Measurements from ENCODE around the gene GPAM.

Gene GPAM

DNA sequence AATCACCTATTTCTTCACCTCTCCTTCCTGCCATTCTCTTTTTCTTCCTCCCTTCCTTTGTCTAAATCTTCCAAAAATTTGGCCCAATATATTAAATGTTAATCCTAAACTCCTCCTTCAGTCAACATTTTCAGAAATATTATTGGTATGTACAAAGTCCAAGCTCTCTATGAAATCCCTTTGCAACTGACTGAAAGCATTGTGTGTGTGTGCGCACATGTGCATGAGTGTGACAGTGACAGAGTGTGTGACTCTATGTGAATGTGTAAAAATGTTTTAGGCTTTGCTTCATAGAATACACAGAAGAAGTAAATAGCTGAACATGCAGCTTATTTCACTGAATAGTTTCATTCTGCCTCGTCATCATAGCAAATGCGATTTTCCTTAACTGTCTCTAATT, 7.0 kb downstream of the GPAM start:
- no peak for DNase-seq

DNA sequence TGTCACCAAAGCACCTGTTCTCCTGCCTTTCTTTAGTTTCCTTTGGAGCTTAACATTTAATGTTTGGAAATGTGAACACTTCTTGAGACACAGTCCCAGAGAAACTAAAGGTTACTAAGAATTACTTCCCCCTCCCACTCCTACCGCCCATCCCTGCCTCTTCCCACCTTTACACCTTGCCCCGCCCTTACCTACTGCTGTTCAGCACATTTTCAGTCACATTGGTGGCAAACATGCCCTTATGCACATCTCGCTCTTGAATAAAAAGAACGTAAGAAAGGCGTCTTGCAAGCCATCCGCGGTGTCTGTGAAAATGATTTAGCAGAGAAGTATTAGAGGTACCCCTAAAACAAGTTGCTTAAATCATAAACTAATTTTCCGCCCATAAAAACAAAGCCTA, 8.2 kb downstream of the GPAM start:
- no peak for DNase-seq

DNA sequence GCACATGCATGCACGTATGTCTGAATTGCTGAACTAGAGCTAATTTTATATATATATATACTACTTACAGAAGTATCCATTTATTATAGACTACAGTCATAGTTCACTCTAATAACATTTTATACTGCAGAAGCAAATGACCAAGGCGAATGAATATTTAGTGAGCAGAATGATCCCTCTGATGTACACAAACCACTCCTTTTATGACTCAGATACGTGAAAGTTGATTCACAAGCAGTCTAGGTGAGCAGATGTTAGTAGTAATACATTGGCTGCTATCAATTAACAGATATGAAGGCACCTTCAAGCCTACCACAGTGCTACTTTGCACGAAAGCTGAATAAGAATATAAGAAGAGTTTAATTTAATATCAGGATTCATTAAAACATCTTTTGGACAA, 10.4 kb downstream of the GPAM start:
- DNase-seq: no peak

DNA sequence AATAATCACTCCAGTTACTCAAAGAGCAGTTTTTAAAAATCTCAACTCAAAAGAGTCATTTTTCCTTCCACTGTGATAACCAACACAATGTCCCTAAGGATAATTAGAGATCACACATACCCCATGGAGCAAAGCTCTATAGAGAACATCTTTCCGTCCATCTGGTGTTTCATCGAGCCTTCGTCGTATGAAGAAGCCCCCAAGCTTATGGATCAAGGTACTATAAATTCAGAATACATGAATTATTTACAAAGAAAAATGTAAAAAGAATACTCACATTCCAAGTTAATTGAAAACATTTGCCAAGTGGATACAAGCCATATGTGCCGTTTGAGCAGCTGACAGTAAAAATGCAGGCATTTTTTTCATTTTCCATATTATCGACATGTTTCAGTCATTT, 14.8 kb downstream of the GPAM start:
- DNase-seq: no peak

DNA sequence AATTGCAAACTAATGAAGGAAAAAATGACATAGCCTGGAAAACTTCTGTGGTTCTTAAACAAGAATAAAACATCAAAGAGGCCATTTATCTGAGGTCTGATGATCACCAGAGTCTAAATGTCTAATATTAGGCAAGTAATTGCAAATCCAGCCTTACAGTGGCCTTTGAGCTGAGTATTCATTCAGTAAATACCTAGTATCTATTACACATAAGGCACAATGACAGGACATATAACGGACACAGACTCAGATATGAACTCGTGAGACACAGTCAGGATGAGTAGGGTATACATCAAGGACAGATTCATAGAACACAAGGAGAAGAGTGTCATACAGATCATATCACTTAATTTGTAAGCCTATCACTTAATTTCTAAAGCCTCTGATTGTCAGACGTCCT, 16.8 kb downstream of the GPAM start:
- DNase-seq: no peak

DNA sequence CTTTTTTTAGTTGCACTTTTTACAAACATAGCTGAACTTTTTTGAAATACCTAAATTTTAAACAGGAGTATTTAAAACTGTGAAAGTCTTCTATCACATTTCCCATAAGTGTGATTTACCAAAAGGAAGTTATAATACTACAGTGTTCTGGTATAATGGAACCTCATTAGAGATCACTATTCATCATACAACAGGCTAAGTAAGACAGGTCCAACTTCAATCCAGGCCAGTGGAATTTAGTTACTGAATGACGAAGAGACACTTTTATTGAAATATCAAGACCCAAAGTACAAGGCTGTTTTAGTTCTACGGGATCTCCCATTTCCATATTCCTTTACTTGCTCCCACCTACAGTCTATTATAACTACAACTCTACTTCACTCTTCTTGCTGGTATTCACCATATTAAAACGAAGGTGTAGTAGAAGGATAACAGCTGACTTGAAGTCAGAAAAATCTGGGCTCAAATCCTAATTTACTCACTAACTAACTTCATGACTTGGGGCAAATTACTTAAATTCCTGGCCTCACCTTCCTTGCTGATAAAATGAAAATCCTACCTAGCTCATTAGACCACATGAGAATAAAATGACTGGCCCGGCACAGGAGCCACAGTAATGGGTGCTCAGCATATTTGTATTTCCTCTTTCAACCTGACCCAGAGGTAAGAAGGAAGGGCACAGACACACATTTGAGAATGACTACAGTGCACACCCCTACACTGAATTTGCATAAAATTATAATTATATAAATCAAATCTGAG, 21.6 kb downstream of the GPAM start:
- DNase-seq: no peak

DNA sequence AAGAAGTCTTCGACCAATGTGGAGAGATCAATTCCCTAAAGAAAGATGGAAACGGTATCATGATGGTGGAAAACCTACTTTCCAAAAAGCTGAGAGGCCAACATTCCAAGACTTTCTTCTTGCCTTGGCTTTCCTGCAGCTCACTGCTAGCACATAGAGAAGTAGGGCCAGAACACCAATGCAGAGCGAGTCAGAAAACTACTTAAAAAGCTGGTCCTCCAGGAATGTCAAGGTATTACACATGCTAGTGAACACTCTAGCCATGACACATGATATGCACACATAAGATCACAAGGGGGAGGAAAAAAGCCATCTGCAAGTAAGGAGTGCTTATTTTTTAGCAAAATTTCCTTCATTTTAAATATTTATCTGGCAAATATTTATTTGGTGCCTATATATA, 22.7 kb downstream of the GPAM start:
- DNase-seq: no peak

DNA sequence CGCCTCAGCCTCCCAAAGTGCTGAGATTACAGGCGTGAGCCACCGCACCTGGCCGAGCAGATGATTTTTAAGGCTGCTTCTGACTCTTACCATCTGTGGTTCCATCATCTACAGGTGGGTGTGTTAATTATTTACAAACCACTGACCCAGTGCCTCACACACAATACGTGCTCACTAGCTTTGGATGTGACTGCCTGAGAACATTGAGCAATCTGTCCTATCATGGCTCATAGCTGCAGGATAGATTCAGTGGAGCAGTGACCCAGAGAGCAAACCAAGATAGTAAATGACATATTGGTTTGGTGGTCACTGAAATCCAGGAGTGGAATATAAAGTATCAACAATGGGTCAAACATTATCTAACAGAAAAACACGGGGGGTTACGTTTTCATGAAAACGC, 24.1 kb downstream of the GPAM start:
- no peak for DNase-seq

DNA sequence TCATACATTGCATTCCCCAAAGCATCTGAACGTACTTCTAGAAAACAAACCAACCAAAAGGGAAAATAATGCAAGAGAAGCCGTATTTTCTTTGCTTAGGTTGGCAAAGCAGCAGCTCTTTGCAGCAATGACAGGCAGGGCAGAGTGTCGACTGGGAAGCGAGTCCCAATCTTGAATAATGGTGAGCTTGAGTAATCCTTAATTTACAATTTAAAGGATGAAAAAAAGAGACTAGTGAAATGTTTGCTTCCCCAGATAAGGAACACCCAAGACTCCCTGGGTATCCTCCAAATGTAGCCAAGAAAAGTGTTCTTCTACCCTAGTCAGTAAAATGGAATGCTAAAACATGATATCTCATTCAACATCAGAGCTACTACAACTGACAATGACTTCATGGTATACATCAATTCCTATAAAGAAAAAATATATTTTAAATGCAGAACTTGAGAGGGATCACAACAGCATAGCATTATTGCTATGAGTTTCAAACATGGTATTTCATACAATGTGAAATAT, 32.0 kb downstream of the GPAM start:
- no peak for DNase-seq

DNA sequence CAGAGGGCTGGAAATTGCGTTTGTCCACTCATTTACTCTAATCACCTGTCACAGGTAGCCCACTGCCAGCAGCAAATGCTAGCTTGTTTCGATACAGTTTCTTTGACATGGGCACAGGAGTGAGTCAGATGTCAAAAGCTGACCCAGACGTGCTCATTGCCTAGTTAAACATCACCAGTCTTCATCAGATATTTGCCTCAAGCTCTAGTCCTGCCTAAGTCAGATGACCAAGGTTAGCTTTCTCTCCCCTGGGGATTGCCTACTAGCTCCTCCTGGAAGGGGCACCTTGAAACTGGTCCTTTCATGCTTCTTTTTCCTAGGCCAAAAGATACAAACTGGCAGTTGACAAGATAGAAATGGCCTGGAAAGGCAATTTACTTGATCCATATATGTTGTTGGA, 35.2 kb downstream of the GPAM start:
- no peak for DNase-seq

DNA sequence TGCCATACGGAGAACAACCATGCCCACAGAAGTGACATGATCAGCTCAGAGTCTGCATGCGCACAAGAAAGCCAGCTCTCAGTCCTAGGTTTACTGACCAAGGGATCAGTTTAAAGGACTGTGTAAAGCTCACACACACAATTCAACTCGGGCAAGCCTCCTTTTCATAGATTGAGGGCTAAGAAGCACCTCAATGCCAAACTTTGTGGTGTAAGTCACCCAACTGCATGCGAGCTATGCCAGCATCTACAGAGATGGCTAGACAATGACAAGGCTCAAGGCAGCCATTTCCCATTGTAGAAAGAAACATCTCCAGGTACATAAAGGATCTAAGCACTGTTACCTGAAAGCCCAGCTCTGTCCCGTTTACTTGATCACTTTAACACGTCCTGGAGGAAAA, 36.8 kb downstream of the GPAM start:
- no peak for DNase-seq

DNA sequence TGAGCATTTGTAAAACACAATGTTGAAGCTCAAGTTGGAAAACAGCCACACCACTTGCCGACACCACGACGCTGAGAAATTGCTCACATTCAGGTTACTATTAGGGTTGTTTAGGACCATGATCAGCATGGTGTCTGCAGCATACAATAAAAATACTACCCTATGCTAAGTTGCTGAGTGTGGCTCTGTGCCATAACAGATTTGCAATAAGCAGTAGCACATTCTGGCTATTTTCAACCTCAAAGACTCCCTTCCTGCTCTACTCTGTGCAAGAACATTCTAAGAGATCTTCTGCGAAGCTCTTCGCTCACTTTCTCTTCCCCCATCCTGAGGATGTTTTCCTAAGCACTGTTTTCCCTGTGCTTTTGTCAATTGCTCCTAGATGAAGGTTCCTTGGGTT, 38.3 kb downstream of the GPAM start:
- DNase-seq: no peak

DNA sequence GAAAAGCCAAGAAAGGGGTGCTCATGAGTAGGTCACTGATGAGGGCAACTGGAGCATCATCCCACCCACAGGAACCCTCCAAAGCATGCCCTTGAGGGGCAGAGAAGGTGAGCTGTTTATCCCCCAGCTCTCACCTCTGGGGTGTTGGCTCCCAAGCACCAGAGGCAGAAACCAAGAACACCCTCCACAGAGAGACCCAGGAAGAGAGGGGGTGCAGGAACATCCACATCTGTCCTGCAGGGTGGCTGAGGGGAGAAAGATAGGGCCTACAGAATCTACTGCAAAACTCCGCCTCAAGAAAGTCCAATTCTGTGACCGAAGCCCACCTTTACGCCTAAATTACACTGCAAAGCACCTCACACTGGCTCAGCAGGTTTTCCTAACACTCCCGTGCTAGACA, 40.1 kb downstream of the GPAM start:
- DNase-seq: no peak

DNA sequence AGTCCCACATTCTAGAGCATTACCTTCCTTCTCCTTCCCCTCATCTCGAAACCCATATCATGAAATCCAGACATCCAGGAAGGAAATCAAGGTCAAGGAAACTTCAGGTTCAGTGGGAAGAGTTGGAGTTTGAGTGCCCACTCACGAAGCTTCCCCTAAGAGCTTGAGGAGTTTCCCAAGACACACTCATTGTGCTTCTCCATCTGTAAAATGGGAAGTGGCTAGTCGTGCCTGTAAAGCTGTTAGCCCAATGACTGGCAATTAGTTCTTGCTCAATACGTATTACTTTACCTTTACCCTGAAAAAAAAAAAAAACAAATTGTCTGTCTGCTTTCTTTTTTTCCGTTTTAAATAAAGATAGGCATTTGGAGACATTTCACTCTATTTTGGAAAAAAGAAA, 42.3 kb downstream of the GPAM start:
- DNase-seq: no peak

DNA sequence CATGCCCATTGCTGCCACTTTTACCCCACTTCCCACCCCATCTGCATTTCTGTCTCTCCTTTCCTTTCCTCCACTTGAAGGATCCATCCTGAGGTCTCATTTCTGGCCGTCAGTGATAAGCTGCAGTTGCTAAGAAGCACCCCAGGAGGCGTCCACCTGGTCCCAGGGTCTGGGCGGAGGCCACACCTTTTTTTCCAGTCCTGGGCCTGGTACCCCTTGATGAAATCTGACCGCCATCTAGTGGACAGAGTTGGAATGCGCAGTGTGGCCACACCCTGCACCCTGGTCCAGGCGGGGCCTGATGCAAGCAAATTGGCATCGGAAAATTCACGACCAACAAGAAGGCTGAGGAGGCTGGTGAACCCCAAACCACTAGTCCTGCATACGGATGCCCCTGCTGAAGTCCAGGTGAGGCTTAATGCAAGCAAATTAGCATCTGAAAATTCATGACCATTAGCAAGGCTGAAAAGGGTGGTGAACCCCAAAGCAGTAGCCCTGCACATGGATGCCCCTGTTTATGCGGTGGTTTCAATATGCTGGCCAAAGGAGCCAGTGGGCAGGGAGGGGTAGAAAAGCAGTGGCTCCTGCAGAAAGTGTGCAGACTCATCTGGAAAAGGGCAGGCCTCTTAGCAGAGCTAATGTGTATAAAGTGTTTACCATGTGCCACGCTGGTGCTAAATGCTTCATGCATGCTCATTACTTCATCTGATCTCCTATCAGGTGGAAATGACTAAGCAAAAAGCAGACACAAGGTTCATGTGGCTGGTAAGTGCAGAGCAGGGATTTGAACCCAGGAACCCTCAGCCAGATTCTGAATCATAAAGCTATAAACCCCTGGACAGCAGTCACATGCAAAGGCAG, 43.2 kb downstream of the GPAM start:
- DNase-seq: peak; percentile 57

DNA sequence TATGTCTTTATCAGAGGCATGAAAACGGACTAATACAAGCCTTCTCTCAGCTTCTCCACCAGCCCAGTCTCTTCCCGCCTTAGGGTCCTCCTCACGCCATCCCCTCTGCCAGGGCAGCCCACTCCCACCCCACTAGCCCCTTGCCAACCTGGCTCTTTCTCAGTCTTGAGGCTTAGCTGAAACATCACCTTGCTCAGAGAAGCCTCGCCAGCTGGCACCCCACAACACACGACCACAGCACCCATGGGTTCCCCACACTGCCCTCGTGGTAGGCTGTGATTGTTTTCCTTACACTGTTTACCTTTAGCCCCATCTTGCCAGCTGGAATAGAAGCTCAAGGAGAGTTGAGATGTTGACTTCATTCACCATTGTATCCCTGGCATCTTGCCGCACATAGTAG, 44.4 kb downstream of the GPAM start:
- DNase-seq: no peak

DNA sequence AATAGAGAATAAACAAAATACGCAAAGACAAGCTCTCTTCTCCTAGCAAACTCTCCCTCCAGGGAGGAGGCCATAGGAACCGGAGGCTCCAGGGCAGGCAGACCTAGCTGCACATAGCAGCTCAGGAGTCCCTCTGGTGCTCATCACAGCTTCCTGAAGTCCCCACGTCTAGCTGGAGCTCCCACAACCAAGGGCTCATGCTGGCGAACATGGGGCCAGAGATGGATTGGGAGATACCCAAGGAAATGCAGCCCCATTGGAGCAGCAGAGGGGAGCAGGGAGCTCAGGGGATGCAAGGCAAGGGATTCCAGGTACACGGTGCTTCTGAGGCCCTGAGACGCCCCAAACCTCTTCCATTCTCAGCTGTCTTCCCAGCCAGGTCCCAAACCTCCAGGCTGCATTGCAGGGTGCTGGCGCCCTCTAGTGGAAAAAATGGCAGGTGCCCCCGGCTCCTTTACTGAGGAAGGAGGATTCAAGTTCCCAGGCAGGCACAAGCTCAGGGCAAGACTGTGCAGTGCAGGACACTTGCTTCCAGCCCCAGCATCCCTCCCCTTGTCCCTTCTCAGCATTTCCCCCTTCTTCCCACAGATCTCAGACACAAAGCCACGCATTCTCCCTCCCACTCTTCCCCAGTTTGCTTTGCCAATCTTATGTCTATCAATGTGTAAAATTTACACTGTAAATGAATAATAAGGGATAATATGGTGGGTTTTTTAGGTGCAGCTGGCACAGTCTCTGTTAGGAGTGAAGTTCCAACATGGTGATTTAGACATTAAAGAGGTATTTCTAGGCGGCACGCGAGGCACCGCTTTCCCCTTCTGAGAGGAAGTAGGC, 46.2 kb downstream of the GPAM start:
- peak; percentile 61 for DNase-seq

DNA sequence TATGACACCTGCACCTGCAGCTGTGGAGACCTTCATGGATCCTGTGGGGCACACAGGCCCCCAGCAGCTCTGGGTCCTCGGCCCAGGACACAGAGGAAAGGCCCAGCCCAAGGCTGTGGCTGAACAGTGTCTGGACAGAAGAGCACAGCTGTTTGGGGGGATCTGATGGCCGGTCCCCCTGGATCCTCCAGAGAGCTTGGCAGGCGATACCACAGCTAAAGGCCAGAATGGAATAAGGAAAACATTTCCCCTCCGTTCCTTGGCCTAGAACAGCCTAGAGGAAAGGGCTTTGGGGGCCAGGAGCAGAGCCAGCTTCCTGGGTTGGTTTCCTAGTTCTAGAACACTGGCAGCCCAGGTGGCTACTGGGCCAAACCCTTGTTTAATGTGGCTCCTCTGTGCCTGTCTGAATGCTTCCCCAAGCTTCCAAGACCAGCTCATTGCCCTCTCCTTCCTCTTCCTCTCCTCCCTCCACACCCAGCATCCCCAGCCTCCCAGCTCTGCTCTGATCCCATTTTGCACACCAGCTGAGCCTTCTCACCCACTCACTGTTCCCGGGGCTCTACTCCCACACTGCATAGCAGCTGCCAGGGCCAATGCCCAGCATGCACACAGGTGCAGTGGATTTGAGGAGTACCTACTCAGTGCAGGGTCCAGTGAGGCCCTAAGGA, 46.9 kb downstream of the GPAM start:
- DNase-seq: no peak

DNA sequence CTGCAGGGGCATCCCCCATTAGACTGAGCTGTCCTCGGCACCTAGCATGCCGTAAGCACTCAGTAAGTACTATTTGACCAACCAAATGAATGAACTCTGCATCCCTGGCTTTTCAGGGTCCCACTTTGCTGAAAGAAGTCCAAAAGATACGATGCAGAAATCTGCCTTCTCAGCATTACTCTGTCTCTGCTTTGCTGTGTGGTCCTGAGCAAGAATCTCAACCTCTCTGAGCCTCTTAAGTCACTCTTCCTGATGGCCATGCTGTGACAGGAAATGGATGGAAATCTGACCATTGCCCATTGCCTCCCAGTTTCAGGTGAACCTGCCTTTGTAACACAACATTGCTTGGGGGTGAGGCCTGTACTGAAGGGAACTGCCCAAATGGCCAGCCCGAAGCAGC, 48.0 kb downstream of the GPAM start:
- DNase-seq: no peak

DNA sequence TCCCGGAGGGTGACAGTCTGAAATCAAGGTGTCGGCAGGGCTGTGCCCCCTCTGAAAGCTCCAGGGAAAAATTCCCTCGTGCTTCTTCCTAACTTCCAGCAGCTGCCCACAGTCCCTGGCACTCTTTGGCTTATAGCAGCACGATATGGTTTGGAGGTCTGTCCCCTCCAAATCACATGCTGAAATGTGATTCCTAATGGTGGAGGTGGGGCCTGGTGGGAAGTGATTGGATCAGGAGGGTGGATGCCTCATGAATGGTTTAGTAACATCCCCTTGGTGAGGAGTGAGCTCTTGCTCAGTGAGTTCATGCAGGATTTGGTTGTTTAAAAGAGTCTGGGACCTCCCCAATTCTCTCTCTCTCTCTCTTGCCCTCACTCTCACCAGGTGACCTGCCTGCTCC, 51.1 kb downstream of the GPAM start:
- DNase-seq: no peak

DNA sequence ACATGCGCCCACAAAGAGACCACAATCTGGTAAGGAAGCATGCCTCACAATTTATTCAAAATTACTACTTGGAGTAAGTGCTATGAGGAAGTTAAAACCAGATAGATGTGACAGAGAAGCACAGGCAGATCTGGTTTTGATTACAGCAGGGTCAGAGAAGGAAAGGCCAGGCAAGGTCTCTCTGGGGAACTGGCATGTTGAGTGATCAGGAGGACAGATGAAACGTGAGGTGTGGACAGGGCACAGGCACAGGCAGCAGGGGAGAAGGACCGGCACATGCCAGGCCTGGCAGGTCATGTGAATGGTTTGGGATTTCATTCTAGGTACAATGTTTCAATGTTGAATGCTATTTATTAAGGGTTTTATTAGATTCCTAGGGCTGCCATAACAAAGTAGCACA, 51.6 kb downstream of the GPAM start:
- no peak for DNase-seq

DNA sequence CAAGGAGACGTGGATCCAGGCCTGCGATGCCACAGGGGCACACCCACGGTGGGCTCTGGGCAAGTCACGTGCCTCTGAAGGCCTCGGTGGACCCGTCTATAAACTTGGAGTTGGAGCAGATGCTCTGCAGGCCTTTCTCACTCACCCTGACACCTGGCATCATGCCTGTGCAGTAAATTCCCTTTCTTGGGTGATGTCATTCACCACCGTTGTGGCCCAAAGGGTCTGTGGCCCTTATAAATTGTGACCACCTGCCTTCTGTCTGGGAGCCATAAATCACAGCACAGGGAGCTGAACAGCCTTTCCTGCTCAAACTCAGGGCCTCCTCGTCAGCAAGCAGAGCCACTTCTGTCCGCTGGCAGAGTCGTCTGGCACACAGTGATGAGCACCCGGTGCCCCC, 52.2 kb downstream of the GPAM start:
- DNase-seq: no peak

DNA sequence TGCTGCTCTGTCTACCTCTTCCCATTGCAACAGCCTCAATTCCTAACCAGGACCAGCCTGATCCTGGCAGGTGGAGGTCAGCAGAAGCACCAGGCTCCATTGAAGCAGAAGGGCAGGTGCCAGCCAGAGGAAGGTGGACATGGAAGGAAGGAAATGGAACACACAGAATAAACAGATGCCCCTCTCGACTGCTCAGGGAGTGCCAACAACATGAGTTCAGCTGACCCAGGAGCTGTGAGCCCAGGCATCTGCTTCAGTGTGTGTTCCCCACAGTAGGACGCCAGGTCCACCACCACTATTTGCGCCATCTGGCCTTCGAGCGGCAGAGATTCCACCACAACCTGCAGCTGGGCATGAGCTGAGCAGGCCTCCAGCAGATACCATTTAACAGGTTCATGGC, 56.7 kb downstream of the GPAM start:
- DNase-seq: no peak

Measured in stimulated activated CD4-positive, alpha-beta T cell treated with anti-CD3 and anti-CD28 coated beads, Interleukin-12 subunit alpha, Interleukin-12 subunit beta, amount 100 ng/mL, for 4 hours (primary cell).